HepG2 (cell line): ENCODE measurements around the gene MORC3. TPM values are rescaled to one million over a fixed set of nuclear protein-coding genes. Genes with fewer than 3 reads are reported as not detected.

ENCODE experiments used
- CENPX ChIP-seq: sonication (generic); formaldehyde crosslinking; IDR thresholded peaks from 2 replicates; pipeline ENCODE4 v1.9.0; 2021; ENCODE audit warnings: mild to moderate bottlenecking, missing genetic modification reagents, moderate library complexity
- CREB1 ChIP-seq, 2 experiments: fragments of 450-650 bp in 1 of 2; IDR thresholded peaks; 2 replicates each; pipeline ENCODE4 v1.6.1; 2016 to 2017; ENCODE audit warnings: control low read depth in 1 of 2, mild to moderate bottlenecking in 1 of 2, missing compliant biosample characterization in 1 of 2, missing genetic modification characterization in 1 of 2
- EHMT2 ChIP-seq: fragments of 200-600 bp; sonication (generic); IDR thresholded peaks from 2 replicates; pipeline ENCODE4 v1.7.0; 2017; ENCODE audit warnings: antibody characterized with exemption, low read depth, low read length, borderline replicate concordance
- ELK4 ChIP-seq: sonication (generic); formaldehyde crosslinking; IDR thresholded peaks from 2 replicates; pipeline ENCODE4 v1.9.0; 2021; ENCODE audit warnings: missing genetic modification reagents, borderline replicate concordance
- KLF16 ChIP-seq, 2 experiments: sonication (generic) in 1 of 2; formaldehyde crosslinking in 1 of 2; IDR thresholded peaks; 2 replicates each; pipeline versions ENCODE4 v1.6.1 to v1.8.0; 2016 to 2023; ENCODE audit warnings: missing genetic modification reagents in 2 of 2, missing compliant biosample characterization in 1 of 2
- NR2F1 ChIP-seq, 2 experiments: fragments of 450-650 bp in 1 of 2; formaldehyde crosslinking in 1 of 2; IDR thresholded peaks; 2 replicates each; pipeline versions ENCODE4 v1.5.0 to v1.6.1; 2016 to 2020; ENCODE audit warnings: mild to moderate bottlenecking in 1 of 2, missing compliant biosample characterization in 1 of 2, missing genetic modification reagents in 1 of 2, moderate library complexity in 1 of 2
- PAX8 ChIP-seq: sonication (generic); formaldehyde crosslinking; IDR thresholded peaks from 2 replicates; pipeline ENCODE4 v1.8.0; 2022; ENCODE audit warnings: mild to moderate bottlenecking, missing genetic modification reagents, borderline replicate concordance
- SP4 ChIP-seq: sonication (generic); formaldehyde crosslinking; IDR thresholded peaks from 2 replicates; pipeline ENCODE4 v1.8.1; 2023; ENCODE audit warnings: mild to moderate bottlenecking, missing genetic modification reagents
- TAF1 ChIP-seq: sonication (generic); formaldehyde crosslinking; IDR thresholded peaks from 2 replicates; pipeline ENCODE4 v1.4.0; 2020; ENCODE audit warnings: missing genetic modification reagents
- ZBTB14 ChIP-seq: sonication (generic); formaldehyde crosslinking; IDR thresholded peaks from 2 replicates; pipeline ENCODE4 v1.4.0; 2020; ENCODE audit warnings: missing genetic modification reagents
- ZFY ChIP-seq: sonication (generic); formaldehyde crosslinking; IDR thresholded peaks from 2 replicates; pipeline ENCODE4 v1.4.0; 2020; ENCODE audit warnings: missing genetic modification reagents
- ZNF354B ChIP-seq: sonication (generic); formaldehyde crosslinking; IDR thresholded peaks from 2 replicates; pipeline ENCODE4 v1.8.0; 2022; ENCODE audit warnings: mild to moderate bottlenecking, missing genetic modification reagents
- ZNF549 ChIP-seq: sonication (generic); formaldehyde crosslinking; IDR thresholded peaks from 2 replicates; pipeline ENCODE4 v1.5.0; 2020; ENCODE audit warnings: missing genetic modification reagents
- ZNF556 ChIP-seq: sonication (generic); formaldehyde crosslinking; IDR thresholded peaks from 2 replicates; pipeline ENCODE4 v1.4.0; 2020; ENCODE audit warnings: mild to moderate bottlenecking, missing genetic modification reagents, borderline replicate concordance
- ZNF562 ChIP-seq: sonication (generic); formaldehyde crosslinking; IDR thresholded peaks from 2 replicates; pipeline ENCODE4 v1.8.0; 2022; ENCODE audit warnings: missing genetic modification reagents, borderline replicate concordance
- ZNF646 ChIP-seq: sonication (generic); formaldehyde crosslinking; IDR thresholded peaks from 2 replicates; pipeline ENCODE4 v1.9.0; 2021; ENCODE audit warnings: mild to moderate bottlenecking, missing genetic modification reagents
- ZNF691 ChIP-seq: sonication (generic); formaldehyde crosslinking; IDR thresholded peaks from 2 replicates; pipeline ENCODE4 v1.4.0; 2020; ENCODE audit warnings: missing genetic modification reagents, low read depth, mild to moderate bottlenecking, borderline replicate concordance
- ZNF841 ChIP-seq: sonication (generic); formaldehyde crosslinking; IDR thresholded peaks from 2 replicates; pipeline ENCODE4 v1.8.1; 2023; ENCODE audit warnings: missing genetic modification reagents, borderline replicate concordance
- polyA plus RNA-seq, 8 experiments: library from polyadenylated mRNA; depleted of rRNA in 3 of 8; stranded (reverse) in 7 of 8; unstranded in 1 of 8; fragments of >200 nt; fragmentation: Illumina TruSeq in 4 of 8; extraction: Trizol in 4 of 8; gene quantifications; 2 replicates each; pipeline versions ENCODE4 v1.2.1 to v1.2.3, GENCODE V29; 2011 to 2016; ENCODE audit warnings: low read depth in 4 of 8, missing spikeins in 1 of 8, mixed read lengths in 1 of 8; ENCODE audit not compliant: insufficient read depth in 1 of 8
- total RNA-seq, 5 experiments: library from RNA; depleted of rRNA; stranded (reverse); fragments of >200 nt; fragmentation: Illumina TruSeq; extraction: Trizol; gene quantifications; 2 replicates each; pipeline ENCODE4 v1.2.3, GENCODE V29; 2016; ENCODE audit warnings: low read depth in 1 of 5

MORC3 gene
- total and polyA plus RNA-seq, 2 of the 13 experiments (the other 11 are each of a cell fraction or from before 2014, with no cell fraction given): 12.9 to 19.5 TPM

- TF ChIP-seq ZNF646 (no peak), TAF1 (no peak; the same call in 1 of the 2 replicates), EHMT2 (no peak), CREB1 (IDR thresholded peaks at IDR 0.05) (no peak), CREB1 (CRISPR knock-in tag; IDR thresholded peaks at IDR 0.05) (no peak), ZNF691 (no peak), ZBTB14 (CRISPR knock-in tag) (no peak), ZNF562 (CRISPR knock-in tag) (no peak), CENPX (CRISPR knock-in tag) (no peak), ELK4 (no peak), ZFY (CRISPR knock-in tag) (no peak), NR2F1 (CRISPR knock-in tag; IDR thresholded peaks at IDR 0.05) (0 out of 4 replicates have a peak, but pooled peaks of 1 of the 2 experiments have one; percentile 19), SP4 (CRISPR knock-in tag) (no peak), ZNF549 (no peak), PAX8 (CRISPR knock-in tag) (no peak), ZNF841 (no peak), ZNF354B (CRISPR knock-in tag) (peak; percentile 61; the same call in 1 of the 2 replicates), ZNF556 (CRISPR knock-in tag) (no peak), KLF16 (CRISPR knock-in tag; IDR thresholded peaks at IDR 0.05) (0 out of 4 replicates have a peak, but pooled peaks of 1 of the 2 experiments have one; percentile 16)
Measured at GRCh38 chr21:36320421-36321324, 676 bp downstream of the MORC3 start (continued).
